Fibroblast of lung (primary cell): ENCODE data around the gene TEX12. TPM values are rescaled to one million over a fixed set of nuclear protein-coding genes. Genes with fewer than 3 reads are reported as not detected.

ENCODE experiments used
- DNase-seq, 2 donors: peaks; one replicate each; pipeline versions ENCODE4 v3.0.0 to v3.0.0-alpha.2; 2010; ENCODE audit warnings: low read depth in 2 of 2
- H2AFZ ChIP-seq: 2 replicates; pipeline ENCODE4 v1.5.1; 2012; ENCODE audit warnings: low read length, control low read depth, inconsistent platforms
- H3K27ac ChIP-seq: 2 replicates; pipeline ENCODE4 v1.5.1; 2011; ENCODE audit warnings: low read length, control low read depth; ENCODE audit not compliant: insufficient read depth
- H3K27me3 ChIP-seq: 2 replicates; pipeline ENCODE4 v1.5.1; 2011; ENCODE audit warnings: mild to moderate bottlenecking, low read length; ENCODE audit not compliant: control insufficient read depth, insufficient read depth
- H3K36me3 ChIP-seq: 2 replicates; pipeline ENCODE4 v1.5.1; 2011; ENCODE audit warnings: low read length; ENCODE audit not compliant: control insufficient read depth, insufficient read depth
- H3K4me1 ChIP-seq: 2 replicates; pipeline ENCODE4 v1.5.1; 2011; ENCODE audit warnings: low read length; ENCODE audit not compliant: control insufficient read depth, insufficient read depth; ENCODE audit errors: extremely low read depth
- H3K4me2 ChIP-seq: 2 replicates; pipeline ENCODE4 v1.5.1; 2011; ENCODE audit warnings: low read length, control low read depth; ENCODE audit not compliant: insufficient read depth; ENCODE audit errors: extremely low read depth
- H3K4me3 ChIP-seq, 4 experiments: fragments of 200-600 bp in 1 of 4; sonication (generic) in 1 of 4; replicated peaks in 1 of 4; 2 replicates each; pipeline ENCODE4 v1.5.1; 2011 to 2016; ENCODE audit warnings: low read length in 4 of 4, low read depth in 3 of 4, mild to moderate bottlenecking in 3 of 4, control low read depth in 2 of 4, inconsistent platforms in 1 of 4, mixed read lengths in 1 of 4; ENCODE audit not compliant: insufficient read depth in 1 of 4; ENCODE audit errors: control extremely low read depth in 1 of 4
- H3K79me2 ChIP-seq: 2 replicates; pipeline ENCODE4 v1.5.1; 2012; ENCODE audit warnings: mild to moderate bottlenecking, low read length, inconsistent platforms; ENCODE audit not compliant: control insufficient read depth, insufficient read depth
- H3K9ac ChIP-seq: 2 replicates; pipeline ENCODE4 v1.5.1; 2011; ENCODE audit warnings: mild to moderate bottlenecking, low read length, control low read depth; ENCODE audit not compliant: insufficient read depth
- H3K9me3 ChIP-seq: 2 replicates; pipeline ENCODE4 v1.5.1; 2012; ENCODE audit warnings: low read depth, low read length; ENCODE audit not compliant: control insufficient read depth, insufficient read depth
- H4K20me1 ChIP-seq: 2 replicates; pipeline ENCODE4 v1.5.1; 2011; ENCODE audit warnings: low read length; ENCODE audit not compliant: control insufficient read depth, insufficient read depth; ENCODE audit errors: extremely low read depth
- CTCF ChIP-seq, 2 donors: IDR thresholded peaks in 1 of 2; conservative IDR thresholded peaks in 1 of 2; 1 replicate in 1 of 2; 2 replicates in 1 of 2; pipeline ENCODE4 v1.5.1; 2011 to 2012; ENCODE audit warnings: low read length in 2 of 2, control low read depth in 1 of 2, inconsistent platforms in 1 of 2, low read depth in 1 of 2, mild to moderate bottlenecking in 1 of 2
- EZH2 ChIP-seq: IDR thresholded peaks from 2 replicates; pipeline ENCODE4 v1.5.1; 2012; ENCODE audit warnings: low read length, control low read depth, mild to moderate bottlenecking; ENCODE audit errors: missing control alignments
- polyA plus RNA-seq, 2 donors: library from polyadenylated mRNA; depleted of rRNA in 1 of 2; stranded (reverse) in 1 of 2; unstranded in 1 of 2; fragments of >200 nt; gene quantifications; 2 replicates each; pipeline ENCODE4 v1.2.1, GENCODE V29; 2011 to 2012; ENCODE audit warnings: missing spikeins in 1 of 2
- total RNA-seq: library from RNA; depleted of rRNA; stranded (reverse); fragments of >200 nt; gene quantifications from 2 replicates; pipeline ENCODE4 v1.2.1, GENCODE V29; 2014

Gene TEX12
- total and polyA plus RNA-seq, 2 donors (not counting 1 experiment from before 2014, with no cell fraction given), result 0.09 to 0.17 TPM

GRCh38 chr11:112179601-112180000 lies 12.4 kb downstream of the TEX12 start:
- no peak for DNase-seq
- no peaks in the 10 kb centered on the region for H4K20me1 ChIP-seq
- H3K9ac ChIP-seq, result no peak overlapping the region
- H3K36me3 ChIP-seq, result no peaks in the 10 kb centered on the region
- H3K27ac ChIP-seq, result no peak overlapping the region
- no peak for TF ChIP-seq CTCF (conservative IDR thresholded peaks at IDR 0.05 in 1 of 2, IDR thresholded peaks at IDR 0.05 in 1 of 2; ENCODE audit: low read depth in 1 of 2, low read length in 2 of 2)
- TF ChIP-seq EZH2, result no peak
- no peak overlapping the region for H2AFZ ChIP-seq
- no peak overlapping the region for H3K4me2 ChIP-seq
- H3K4me3 ChIP-seq, result no peak overlapping the region
- no peaks in the 10 kb centered on the region for H3K9me3 ChIP-seq
- no peaks in the 10 kb centered on the region for H3K79me2 ChIP-seq
- H3K27me3 ChIP-seq, result no peaks in the 10 kb centered on the region
- peaks cover 3% of the 10 kb centered on the region for H3K4me1 ChIP-seq

GRCh38 chr11:112182867-112183266 lies 15.7 kb downstream of the TEX12 start:
- Histone ChIP-seq H4K20me1 (no peaks in the 10 kb centered on the region), H3K4me1 (no peaks in the 10 kb centered on the region), H3K27me3 (no peaks in the 10 kb centered on the region), H2AFZ (no peak overlapping the region), H3K9me3 (no peaks in the 10 kb centered on the region), H3K4me3 (no peak overlapping the region), H3K36me3 (no peaks in the 10 kb centered on the region), H3K27ac (no peak overlapping the region), H3K9ac (no peak overlapping the region), H3K4me2 (no peak overlapping the region), H3K79me2 (no peaks in the 10 kb centered on the region)
- TF ChIP-seq CTCF (conservative IDR thresholded peaks at IDR 0.05 in 1 of 2, IDR thresholded peaks at IDR 0.05 in 1 of 2; ENCODE audit: low read depth in 1 of 2, low read length in 2 of 2) (no peak), EZH2 (no peak)
- DNase-seq, result no peak

GRCh38 chr11:112185883-112186282 lies 18.7 kb downstream of the TEX12 start:
- no peak for TF ChIP-seq EZH2
- no peak for TF ChIP-seq CTCF (conservative IDR thresholded peaks at IDR 0.05 in 1 of 2, IDR thresholded peaks at IDR 0.05 in 1 of 2; ENCODE audit: low read depth in 1 of 2, low read length in 2 of 2)
- Histone ChIP-seq H3K27me3 (no peaks in the 10 kb centered on the region), H3K27ac (no peak overlapping the region), H3K4me3 (no peak overlapping the region), H3K79me2 (no peaks in the 10 kb centered on the region), H3K4me1 (no peaks in the 10 kb centered on the region), H3K36me3 (no peaks in the 10 kb centered on the region), H3K9me3 (no peaks in the 10 kb centered on the region), H3K9ac (no peak overlapping the region), H3K4me2 (no peak overlapping the region), H2AFZ (no peak overlapping the region), H4K20me1 (no peaks in the 10 kb centered on the region)
- DNase-seq, result no peak
